CD4-positive, alpha-beta T cell (primary cell): ENCODE data around the gene ARHGAP15. TPM values are rescaled to one million over a fixed set of nuclear protein-coding genes. Genes with fewer than 3 reads are reported as not detected.

ENCODE experiments used
- ATAC-seq: fragments of 200-7000 bp; cut with Tn5 transposase; one replicate; pipeline ENCODE4 v1.10.0; 2022; ENCODE audit warnings: mild to moderate bottlenecking; ENCODE audit not compliant: poor library complexity
- CTCF ChIA-PET: fragments of 350-600 bp; sonication (Branson Sonifier 250); formaldehyde crosslinking; loops from one replicate; lab custom pipeline; 2021; ENCODE audit warnings: antibody characterized with exemption, inconsistent platforms; lab: Charles Lee
- POLR2A ChIA-PET: fragments of 350-600 bp; sonication (Branson Sonifier 250); formaldehyde crosslinking; loops from one replicate; lab custom pipeline; 2021; ENCODE audit warnings: antibody characterized with exemption, inconsistent platforms; lab: Charles Lee
- DNase-seq, 14 experiments: peaks; one replicate each; pipeline ENCODE4 v3.0.0-alpha.2; 2013 to 2020; ENCODE audit warnings: mixed read lengths in 2 of 14
- H3K27ac ChIP-seq, 2 donors: one replicate each; pipeline versions ENCODE4 v1.5.1 to v1.7.0; 2013; ENCODE audit warnings: low read length in 2 of 2, low read depth in 1 of 2, mild to moderate bottlenecking in 1 of 2
- H3K27me3 ChIP-seq, 2 experiments: 1 replicate in 1 of 2; 2 replicates in 1 of 2; pipeline versions ENCODE4 v1.6.1 to v1.7.0; 2013; ENCODE audit warnings: low read length in 2 of 2, control low read depth in 1 of 2, mild to moderate bottlenecking in 1 of 2, moderate library complexity in 1 of 2; ENCODE audit not compliant: insufficient read depth in 2 of 2, control insufficient read depth in 1 of 2
- H3K36me3 ChIP-seq: one replicate; pipeline ENCODE4 v1.6.1; 2013; ENCODE audit warnings: low read length, control low read depth; ENCODE audit not compliant: insufficient read depth
- H3K4me1 ChIP-seq: one replicate; pipeline ENCODE4 v1.6.1; 2013; ENCODE audit warnings: low read length, control low read depth; ENCODE audit not compliant: insufficient read depth
- H3K4me3 ChIP-seq: one replicate; pipeline ENCODE4 v1.5.1; 2013; ENCODE audit warnings: mild to moderate bottlenecking, low read length, moderate library complexity
- H3K9me3 ChIP-seq, 2 experiments: 1 replicate in 1 of 2; 2 replicates in 1 of 2; pipeline versions ENCODE4 v1.6.1 to v1.7.0; 2013; ENCODE audit warnings: low read length in 2 of 2, mild to moderate bottlenecking in 2 of 2, control low read depth in 1 of 2, moderate library complexity in 1 of 2; ENCODE audit not compliant: control insufficient read depth in 1 of 2, insufficient read depth in 1 of 2
- H3K27ac Mint-ChIP-seq: one replicate; pipeline ENCODE4 v1.8.0; 2020; ENCODE audit warnings: mixed read lengths
- H3K27me3 Mint-ChIP-seq: one replicate; pipeline ENCODE4 v1.8.0; 2021; ENCODE audit warnings: mixed read lengths
- H3K36me3 Mint-ChIP-seq: one replicate; pipeline ENCODE4 v1.8.0; 2021; ENCODE audit warnings: low read depth, mixed read lengths
- H3K4me1 Mint-ChIP-seq: one replicate; pipeline ENCODE4 v1.8.0; 2021; ENCODE audit warnings: low read depth, mixed read lengths
- H3K4me3 Mint-ChIP-seq: one replicate; pipeline ENCODE4 v1.8.0; 2020; ENCODE audit warnings: mild to moderate bottlenecking, mixed read lengths
- H3K9me3 Mint-ChIP-seq: one replicate; pipeline ENCODE4 v1.8.0; 2020; ENCODE audit warnings: mixed read lengths
- intact Hi-C, 2 experiments: fragments of 100-400 bp; cut with DNase I in 1 of 2; cut with micrococcal nuclease in 1 of 2; formaldehyde crosslinking; loops; one replicate each; pipeline versions ENCODE4 v1.15.1 to v1.9.0; 2023 to 2025; cut with DNase I, micrococcal nuclease
- total RNA-seq, 174 experiments: library from RNA in 2 of 174; stranded (reverse) in 2 of 174; gene quantifications; one replicate each; pipeline ENCODE4 v1.2.3 and lab custom pipeline; 2021 to 2026
- TF ChIP-seq, protein P1 (sequence below): fragments of 200-600 bp; IDR thresholded peaks from one replicate; pipeline ENCODE4 v1.8.0; 2022; ENCODE audit warnings: antibody characterized with exemption, mild to moderate bottlenecking

Gene ARHGAP15
- total RNA-seq, 2 experiments from 2014 or later, result 158 to 165 TPM

GRCh38 chr2:143264851-143265250 lies 135.6 kb downstream of the ARHGAP15 start:
- no peaks in the 10 kb centered on the region for H3K27me3 ChIP-seq
- no peak overlapping the region for H3K4me3 ChIP-seq
- H3K4me1 ChIP-seq, result peaks cover 28% of the 10 kb centered on the region
- peaks cover 2% of the 10 kb centered on the region for H3K9me3 Mint-ChIP-seq
- peaks cover 60% of the 10 kb centered on the region for H3K36me3 Mint-ChIP-seq
- H3K27ac ChIP-seq, result no peak overlapping the region
- no peak overlapping the region for H3K4me3 Mint-ChIP-seq
- DNase-seq, result no peak
- H3K27me3 Mint-ChIP-seq, result no peaks in the 10 kb centered on the region
- no peak overlapping the region for H3K27ac Mint-ChIP-seq
- POLR2A ChIA-PET, result no interaction called here
- H3K36me3 ChIP-seq, result peaks cover 14% of the 10 kb centered on the region
- no peaks in the 10 kb centered on the region for H3K9me3 ChIP-seq
- peaks cover 47% of the 10 kb centered on the region for H3K4me1 Mint-ChIP-seq
- intact Hi-C loops, result no loop called here
- CTCF ChIA-PET, result interaction anchor here (1.0 to 3.0 kb wide), 3 partner anchors 19 to 181 kb away, joined by 3 to 8 read pairs (median 3); no protein-coding TSS in a partner anchor
- no peak for ATAC-seq
- TF ChIP-seq, protein P1, sequence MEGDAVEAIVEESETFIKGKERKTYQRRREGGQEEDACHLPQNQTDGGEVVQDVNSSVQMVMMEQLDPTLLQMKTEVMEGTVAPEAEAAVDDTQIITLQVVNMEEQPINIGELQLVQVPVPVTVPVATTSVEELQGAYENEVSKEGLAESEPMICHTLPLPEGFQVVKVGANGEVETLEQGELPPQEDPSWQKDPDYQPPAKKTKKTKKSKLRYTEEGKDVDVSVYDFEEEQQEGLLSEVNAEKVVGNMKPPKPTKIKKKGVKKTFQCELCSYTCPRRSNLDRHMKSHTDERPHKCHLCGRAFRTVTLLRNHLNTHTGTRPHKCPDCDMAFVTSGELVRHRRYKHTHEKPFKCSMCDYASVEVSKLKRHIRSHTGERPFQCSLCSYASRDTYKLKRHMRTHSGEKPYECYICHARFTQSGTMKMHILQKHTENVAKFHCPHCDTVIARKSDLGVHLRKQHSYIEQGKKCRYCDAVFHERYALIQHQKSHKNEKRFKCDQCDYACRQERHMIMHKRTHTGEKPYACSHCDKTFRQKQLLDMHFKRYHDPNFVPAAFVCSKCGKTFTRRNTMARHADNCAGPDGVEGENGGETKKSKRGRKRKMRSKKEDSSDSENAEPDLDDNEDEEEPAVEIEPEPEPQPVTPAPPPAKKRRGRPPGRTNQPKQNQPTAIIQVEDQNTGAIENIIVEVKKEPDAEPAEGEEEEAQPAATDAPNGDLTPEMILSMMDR, result no peak

- no peak for ATAC-seq
- H3K9me3 ChIP-seq, result no peaks in the 10 kb centered on the region
- peaks cover 6% of the 10 kb centered on the region for H3K4me1 ChIP-seq
- H3K27me3 ChIP-seq, result no peaks in the 10 kb centered on the region
- no peak overlapping the region for H3K4me3 ChIP-seq
- peaks cover 11% of the 10 kb centered on the region for H3K36me3 ChIP-seq
- intact Hi-C loops, result no loop called here
- POLR2A ChIA-PET, result interaction anchor here (1.7 kb wide), 1 partner anchor 9 kb away, joined by 4 read pairs; no protein-coding TSS in a partner anchor
- H3K36me3 Mint-ChIP-seq, result peaks cover 47% of the 10 kb centered on the region
- no peaks in the 10 kb centered on the region for H3K27me3 Mint-ChIP-seq
- no peaks in the 10 kb centered on the region for H3K9me3 Mint-ChIP-seq
- peak overlapping the region; percentile 47 for H3K27ac Mint-ChIP-seq
- no peak for DNase-seq
- H3K4me1 Mint-ChIP-seq, result peaks cover 90% of the 10 kb centered on the region
- no peak overlapping the region for H3K27ac ChIP-seq
- CTCF ChIA-PET, result interaction anchor here (1.1 to 1.7 kb wide), 5 partner anchors 11 to 169 kb away, joined by 3 to 5 read pairs (median 4); no protein-coding TSS in a partner anchor
- no peak overlapping the region for H3K4me3 Mint-ChIP-seq
- TF ChIP-seq, protein P1, result no peak
These were observed 150.5 kb downstream of the ARHGAP15 start for GRCh38 chr2:143279672-143280071.

- no peaks in the 10 kb centered on the region for H3K27me3 ChIP-seq
These were observed 151.0 kb downstream of the ARHGAP15 start for GRCh38 chr2:143280097-143280757.

More at GRCh38 chr2:143280097-143280757, 151.0 kb downstream of the ARHGAP15 start:
- CTCF ChIA-PET, result interaction anchor here (1.1 to 1.7 kb wide), 5 partner anchors 9 to 169 kb away, joined by 3 to 5 read pairs (median 4); no protein-coding TSS in a partner anchor
- TF ChIP-seq, protein P1, result no peak
- Histone ChIP-seq H3K27ac (peak overlapping the region in 1 of 2 donors; percentile 0), H3K36me3 (peaks cover 9% of the 10 kb centered on the region), H3K9me3 (no peaks in the 10 kb centered on the region), H3K4me3 (no peak overlapping the region), H3K4me1 (peaks cover 2% of the 10 kb centered on the region)
- H3K4me1 Mint-ChIP-seq, result peaks cover 85% of the 10 kb centered on the region
- intact Hi-C loops, result no loop called here
- peaks cover 43% of the 10 kb centered on the region for H3K36me3 Mint-ChIP-seq
- DNase-seq, result no peak
- no peaks in the 10 kb centered on the region for H3K9me3 Mint-ChIP-seq
- ATAC-seq, result no peak
- no peaks in the 10 kb centered on the region for H3K27me3 Mint-ChIP-seq
- POLR2A ChIA-PET, result interaction anchor here (1.7 kb wide), 1 partner anchor 9 kb away, joined by 4 read pairs; no protein-coding TSS in a partner anchor
- H3K27ac Mint-ChIP-seq, result peak overlapping the region; percentile 47
- H3K4me3 Mint-ChIP-seq, result no peak overlapping the region
